Endodermal cell (in vitro differentiated cells): ENCODE results near the gene LEPR. TPM values are rescaled to one million over a fixed set of nuclear protein-coding genes. Genes with fewer than 3 reads are reported as not detected.
A peak's percentile ranks its signal among the peaks of the same experiment; 100 is the strongest.

Experiments used
- DNase-seq: peaks from one replicate; pipeline ENCODE4 v3.0.0-alpha.2; 2017
- H3K27ac ChIP-seq: 2 replicates; pipeline ENCODE4 v1.5.1; 2013; ENCODE audit warnings: mild to moderate bottlenecking, low read depth, low read length, moderate library complexity
- H3K27me3 ChIP-seq: 2 replicates; pipeline ENCODE4 v1.6.1; 2013; ENCODE audit warnings: mild to moderate bottlenecking, low read length, moderate library complexity; ENCODE audit not compliant: insufficient read depth, control insufficient read depth, poor library complexity, severe bottlenecking
- H3K36me3 ChIP-seq: 2 replicates; pipeline ENCODE4 v1.7.0; 2013; ENCODE audit warnings: mild to moderate bottlenecking, low read length, moderate library complexity; ENCODE audit not compliant: control insufficient read depth, insufficient read depth
- H3K4me1 ChIP-seq: one replicate; pipeline ENCODE4 v1.7.0; 2013; ENCODE audit warnings: low read length; ENCODE audit not compliant: control insufficient read depth, insufficient read depth
- H3K4me3 ChIP-seq: 2 replicates; pipeline ENCODE4 v1.5.1; 2013; ENCODE audit warnings: mild to moderate bottlenecking, low read length, moderate library complexity
- H3K9ac ChIP-seq: 2 replicates; pipeline ENCODE4 v1.6.1; 2013; ENCODE audit warnings: mild to moderate bottlenecking, low read length, moderate library complexity; ENCODE audit not compliant: poor library complexity, severe bottlenecking; ENCODE audit errors: extremely low read depth
- H3K9me3 ChIP-seq: 2 replicates; pipeline ENCODE4 v1.6.1; 2013; ENCODE audit warnings: mild to moderate bottlenecking, low read length, moderate library complexity; ENCODE audit not compliant: control insufficient read depth
- H3K27ac Mint-ChIP-seq: 2 replicates; pipeline ENCODE4 v1.8.0; 2020; ENCODE audit warnings: mixed read lengths
- H3K27me3 Mint-ChIP-seq: 2 replicates; pipeline ENCODE4 v1.8.0; 2021; ENCODE audit warnings: mild to moderate bottlenecking, mixed read lengths; ENCODE audit not compliant: insufficient read depth
- H3K36me3 Mint-ChIP-seq: 2 replicates; pipeline ENCODE4 v1.8.0; 2020; ENCODE audit warnings: low read depth, mixed read lengths
- H3K4me1 Mint-ChIP-seq: 2 replicates; pipeline ENCODE4 v1.8.0; 2020; ENCODE audit warnings: mixed read lengths
- H3K4me3 Mint-ChIP-seq: 2 replicates; pipeline ENCODE4 v1.8.0; 2020; ENCODE audit warnings: mild to moderate bottlenecking, moderate library complexity, mixed read lengths
- H3K9me3 Mint-ChIP-seq: 2 replicates; pipeline ENCODE4 v1.8.0; 2020; ENCODE audit warnings: mild to moderate bottlenecking, mixed read lengths
- WGBS, 2 experiments: methylation state at CpG; one replicate each; pipeline versions ENCODE4 v1.1.5 to v1.1.7; 2013; ENCODE audit warnings: missing lambda C conversion rate in 2 of 2, mixed read lengths in 1 of 2; ENCODE audit not compliant: insufficient coverage in 1 of 2, insufficient read length in 1 of 2; 5-methylcytosine and 5-hydroxymethylcytosine counted together
- total RNA-seq, 2 donors: library from RNA; stranded (reverse); fragmentation: NEBNext Ultra II Directional in 1 of 2; extraction: Animal tissue kit (Norgen Biotek cat#: 25700) in 1 of 2; gene quantifications; 2 replicates in 1 of 2; 3 replicates in 1 of 2; pipeline ENCODE4 v1.2.1, GENCODE V29; 2021
- TF ChIP-seq, protein P1 (sequence below): fragments of 200-600 bp; sonication (generic); conservative IDR thresholded peaks from 2 replicates; pipeline ENCODE4 v1.5.0; 2021; ENCODE audit warnings: antibody characterized with exemption, mild to moderate bottlenecking

The LEPR gene
- total RNA-seq, 2 donors from 2014 or later = 7.2 to 11.1 TPM

DNA sequence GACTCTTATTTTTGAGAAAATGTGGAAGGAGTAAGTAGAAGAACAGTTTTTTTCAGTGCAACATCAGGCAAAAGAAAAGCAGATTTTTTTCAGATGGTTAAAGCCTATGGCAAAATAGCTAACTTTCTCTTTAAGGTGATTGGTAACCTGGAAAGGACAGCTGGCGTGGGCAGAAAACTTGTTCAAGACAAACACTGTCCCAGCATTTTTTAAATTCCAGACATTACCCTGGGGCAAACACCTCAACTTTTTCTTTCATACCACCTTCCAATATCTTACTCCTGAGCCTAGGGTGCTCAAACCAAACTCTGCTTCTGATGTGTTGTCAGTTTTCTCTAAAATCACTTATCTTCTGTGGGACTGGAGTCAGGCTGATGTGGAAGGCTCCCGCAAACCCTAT is 2.7 kb upstream of the LEPR start:
- H3K4me1 ChIP-seq = no peaks in the 10 kb centered on the region
- H3K9me3 ChIP-seq = peaks cover 5% of the 10 kb centered on the region
- TF ChIP-seq, protein P1, sequence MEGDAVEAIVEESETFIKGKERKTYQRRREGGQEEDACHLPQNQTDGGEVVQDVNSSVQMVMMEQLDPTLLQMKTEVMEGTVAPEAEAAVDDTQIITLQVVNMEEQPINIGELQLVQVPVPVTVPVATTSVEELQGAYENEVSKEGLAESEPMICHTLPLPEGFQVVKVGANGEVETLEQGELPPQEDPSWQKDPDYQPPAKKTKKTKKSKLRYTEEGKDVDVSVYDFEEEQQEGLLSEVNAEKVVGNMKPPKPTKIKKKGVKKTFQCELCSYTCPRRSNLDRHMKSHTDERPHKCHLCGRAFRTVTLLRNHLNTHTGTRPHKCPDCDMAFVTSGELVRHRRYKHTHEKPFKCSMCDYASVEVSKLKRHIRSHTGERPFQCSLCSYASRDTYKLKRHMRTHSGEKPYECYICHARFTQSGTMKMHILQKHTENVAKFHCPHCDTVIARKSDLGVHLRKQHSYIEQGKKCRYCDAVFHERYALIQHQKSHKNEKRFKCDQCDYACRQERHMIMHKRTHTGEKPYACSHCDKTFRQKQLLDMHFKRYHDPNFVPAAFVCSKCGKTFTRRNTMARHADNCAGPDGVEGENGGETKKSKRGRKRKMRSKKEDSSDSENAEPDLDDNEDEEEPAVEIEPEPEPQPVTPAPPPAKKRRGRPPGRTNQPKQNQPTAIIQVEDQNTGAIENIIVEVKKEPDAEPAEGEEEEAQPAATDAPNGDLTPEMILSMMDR = no peak
- H3K9ac ChIP-seq = no peak overlapping the region
- WGBS, 2 experiments = 88 to 92% methylated on average over 1 to 2 of the region's 2 CpGs
- H3K4me3 ChIP-seq = no peak overlapping the region
- Mint-ChIP-seq H3K4me1 (peaks cover 11% of the 10 kb centered on the region), H3K27me3 (no peaks in the 10 kb centered on the region), H3K9me3 (peaks cover 4% of the 10 kb centered on the region), H3K4me3 (no peak overlapping the region), H3K36me3 (peaks cover 3% of the 10 kb centered on the region), H3K27ac (no peak overlapping the region)
- no peaks in the 10 kb centered on the region for H3K27me3 ChIP-seq
- no peak for DNase-seq
- no peak overlapping the region for H3K27ac ChIP-seq
- no peaks in the 10 kb centered on the region for H3K36me3 ChIP-seq

DNA sequence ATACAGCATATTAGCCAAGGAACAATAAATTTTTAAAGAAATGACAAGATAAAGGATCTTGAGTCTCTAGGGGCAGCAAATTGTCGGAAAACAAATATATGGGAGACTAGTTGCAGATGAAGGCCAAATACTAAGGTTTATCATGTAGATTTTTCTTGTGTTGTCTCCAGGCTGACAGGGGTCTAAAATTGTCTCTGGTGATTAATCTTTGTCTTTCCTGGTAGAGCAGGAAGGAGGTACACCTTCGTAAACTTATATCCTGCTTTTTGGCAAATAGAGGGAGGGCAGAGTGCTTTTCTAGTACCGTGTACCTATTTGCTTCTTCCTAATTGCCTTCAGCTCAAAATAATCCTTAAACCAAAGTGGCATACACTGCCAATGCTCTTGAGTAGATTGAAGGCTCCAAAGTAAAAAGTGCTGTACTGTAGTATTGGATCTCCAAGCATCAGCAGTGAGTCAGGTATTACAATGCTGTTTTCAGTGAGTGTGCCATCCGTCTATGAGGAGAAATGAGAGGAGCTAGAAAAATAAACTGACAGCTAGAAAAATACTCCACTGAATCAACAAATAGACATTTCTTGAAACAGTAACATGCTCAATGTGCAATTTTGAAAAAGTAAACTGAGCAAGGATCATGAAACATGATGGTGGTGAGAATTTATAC is 1.8 kb upstream of the LEPR start:
- 93 to 100% methylated on average over 2 to 4 of the region's 4 CpGs for WGBS, 2 experiments
- Histone ChIP-seq H3K36me3 (no peaks in the 10 kb centered on the region), H3K4me1 (no peaks in the 10 kb centered on the region), H3K4me3 (peak overlapping the region; percentile 88), H3K9ac (no peak overlapping the region), H3K27me3 (no peaks in the 10 kb centered on the region), H3K9me3 (peaks cover 5% of the 10 kb centered on the region), H3K27ac (no peak overlapping the region)
- peaks cover 4% of the 10 kb centered on the region for H3K9me3 Mint-ChIP-seq
- TF ChIP-seq, protein P1 = no peak
- no peaks in the 10 kb centered on the region for H3K36me3 Mint-ChIP-seq
- DNase-seq = no peak
- peaks cover 11% of the 10 kb centered on the region for H3K4me1 Mint-ChIP-seq
- H3K27me3 Mint-ChIP-seq = no peaks in the 10 kb centered on the region
- H3K4me3 Mint-ChIP-seq = no peak overlapping the region
- peak overlapping the region; percentile 67 for H3K27ac Mint-ChIP-seq

DNA sequence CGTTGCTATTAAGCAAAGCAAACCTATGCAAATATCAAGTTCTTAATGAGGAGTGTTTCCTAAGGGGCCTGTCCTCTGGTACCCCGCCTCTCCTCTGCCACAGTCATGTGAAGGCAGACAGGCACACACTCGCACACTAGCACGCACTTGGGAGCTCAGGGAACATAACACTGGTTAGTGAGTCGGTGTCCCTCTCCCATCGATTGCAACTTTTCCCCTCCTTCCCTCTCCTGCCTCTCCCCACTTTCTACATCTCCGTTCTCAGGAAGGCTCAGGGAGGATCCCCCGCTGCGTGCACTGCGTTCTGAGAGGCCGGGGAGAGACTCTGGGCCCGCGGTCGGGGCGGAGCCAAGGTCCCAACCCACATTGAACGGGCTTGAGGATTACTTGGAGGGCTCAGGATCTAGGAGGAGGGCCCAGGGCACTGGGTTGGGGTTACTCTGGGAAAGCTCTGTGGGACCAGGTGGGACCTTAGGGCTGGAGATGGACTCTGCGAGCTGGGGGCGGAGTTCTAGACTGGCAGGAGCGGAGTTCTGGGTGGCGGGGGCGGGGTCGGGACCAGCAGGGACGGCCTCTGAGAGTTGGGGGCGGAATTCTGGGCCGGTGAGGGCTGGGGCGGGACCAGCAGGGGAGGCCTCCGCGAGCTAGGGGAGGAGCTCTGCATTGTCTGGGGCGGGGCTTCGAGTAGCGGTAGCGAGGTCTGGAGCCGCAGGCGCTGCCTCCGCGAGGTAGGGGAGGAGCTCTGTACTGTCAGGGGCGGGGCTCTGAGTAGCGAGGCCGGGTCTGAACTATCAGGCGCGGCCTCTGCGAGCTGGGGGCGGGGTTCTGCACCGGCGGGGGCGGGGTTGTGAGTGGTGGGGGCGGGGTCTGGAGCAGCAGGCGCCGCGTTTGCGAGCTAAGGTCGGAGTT is 533 bp upstream of the LEPR start:
- Histone ChIP-seq H3K4me3 (peak overlapping the region; percentile 96), H3K9ac (peak overlapping the region; percentile 93), H3K27ac (peak overlapping the region; percentile 95), H3K4me1 (no peaks in the 10 kb centered on the region), H3K9me3 (peaks cover 5% of the 10 kb centered on the region), H3K36me3 (peaks cover 3% of the 10 kb centered on the region), H3K27me3 (no peaks in the 10 kb centered on the region)
- WGBS, 2 experiments = 1 to 10% methylated on average over 3 to 49 of the region's 52 CpGs
- TF ChIP-seq, protein P1 = no peak
- H3K4me3 Mint-ChIP-seq = no peak overlapping the region
- DNase-seq = peak; percentile 100
- no peaks in the 10 kb centered on the region for H3K27me3 Mint-ChIP-seq
- peaks cover 22% of the 10 kb centered on the region for H3K4me1 Mint-ChIP-seq
- peak overlapping the region; percentile 95 for H3K27ac Mint-ChIP-seq
- H3K9me3 Mint-ChIP-seq = peaks cover 4% of the 10 kb centered on the region
- peaks cover 8% of the 10 kb centered on the region for H3K36me3 Mint-ChIP-seq
